ENCODE data around the gene DDX11.
"Not testable (repeated sequence)": the region's sequence is repeated elsewhere in the genome, so short reads cannot be mapped to it uniquely, and the experiment has no call there.

DDX11 gene

DNA sequence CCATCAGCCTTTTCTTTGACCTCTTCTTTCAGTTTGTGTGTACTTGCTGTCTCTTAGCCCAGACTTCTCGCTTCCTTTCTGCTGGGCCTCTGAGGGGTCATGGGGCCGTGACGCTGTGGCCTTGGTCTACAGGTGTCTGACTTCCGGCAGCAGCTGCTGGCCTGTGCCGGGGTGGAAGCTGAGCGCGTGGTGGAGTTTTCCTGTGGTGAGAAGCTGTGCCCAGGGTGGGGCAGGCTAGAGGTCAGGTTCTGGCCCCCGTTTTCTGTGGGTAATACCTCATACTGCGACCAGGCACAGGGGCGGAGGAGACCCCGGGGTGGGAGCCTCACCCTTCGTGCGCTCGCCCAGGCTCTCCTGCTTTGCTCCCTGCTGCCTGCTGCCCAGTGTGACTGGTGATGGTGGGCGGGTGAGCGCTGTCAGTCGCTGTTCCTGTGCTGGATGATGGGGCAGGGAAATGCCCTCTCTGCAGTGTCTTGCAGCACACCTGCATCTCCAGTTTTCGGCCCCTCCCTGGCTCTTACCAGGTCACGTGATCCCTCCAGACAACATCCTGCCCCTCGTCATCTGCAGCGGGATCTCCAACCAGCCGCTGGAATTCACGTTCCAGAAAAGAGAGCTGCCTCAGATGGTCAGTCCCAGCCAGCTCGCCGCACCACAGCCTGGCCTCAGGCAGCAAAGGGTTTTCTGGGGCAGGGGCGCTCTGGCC is 27.0 kb downstream of the DDX11 start:
- not testable (repeated sequence) for DNase-seq

DNA sequence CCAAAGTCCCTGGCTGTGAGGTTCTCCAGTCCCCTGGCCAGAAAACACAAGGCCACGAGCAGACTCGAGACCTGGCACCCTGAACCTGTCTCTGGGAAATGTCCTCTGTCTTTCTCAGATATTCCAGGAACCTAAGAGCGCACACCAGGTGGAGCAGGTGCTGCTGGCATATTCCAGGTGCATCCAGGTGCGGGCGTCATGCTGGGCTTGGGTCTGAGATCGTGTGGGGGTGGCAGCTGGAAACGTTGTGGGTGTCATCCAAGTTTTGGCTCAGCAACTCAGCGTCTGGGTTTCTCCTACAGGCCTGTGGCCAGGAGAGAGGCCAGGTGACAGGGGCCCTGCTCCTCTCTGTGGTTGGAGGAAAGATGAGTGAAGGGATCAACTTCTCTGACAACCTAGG is 28.5 kb downstream of the DDX11 start:
- DNase-seq: not testable (repeated sequence)

DNA sequence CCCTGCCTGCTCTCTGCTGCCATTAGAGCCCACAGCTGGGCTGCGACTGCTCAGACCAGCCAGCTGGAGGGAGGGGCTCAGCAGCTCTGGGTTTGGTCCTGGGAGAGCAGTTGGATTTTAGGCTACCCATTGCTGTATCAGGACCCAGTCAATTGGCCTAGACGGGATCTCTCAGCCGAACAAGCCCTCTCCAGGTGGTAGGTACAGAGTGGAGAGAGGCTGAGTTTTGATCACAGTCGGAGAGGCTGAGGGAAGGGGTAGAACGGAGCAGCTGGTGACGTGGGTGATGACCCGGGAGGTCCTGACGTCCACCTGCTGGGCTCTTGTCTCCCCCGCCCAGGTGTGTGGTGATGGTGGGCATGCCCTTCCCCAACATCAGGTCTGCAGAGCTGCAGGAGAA is 28.9 kb downstream of the DDX11 start:
- DNase-seq: not testable (repeated sequence)

DNA sequence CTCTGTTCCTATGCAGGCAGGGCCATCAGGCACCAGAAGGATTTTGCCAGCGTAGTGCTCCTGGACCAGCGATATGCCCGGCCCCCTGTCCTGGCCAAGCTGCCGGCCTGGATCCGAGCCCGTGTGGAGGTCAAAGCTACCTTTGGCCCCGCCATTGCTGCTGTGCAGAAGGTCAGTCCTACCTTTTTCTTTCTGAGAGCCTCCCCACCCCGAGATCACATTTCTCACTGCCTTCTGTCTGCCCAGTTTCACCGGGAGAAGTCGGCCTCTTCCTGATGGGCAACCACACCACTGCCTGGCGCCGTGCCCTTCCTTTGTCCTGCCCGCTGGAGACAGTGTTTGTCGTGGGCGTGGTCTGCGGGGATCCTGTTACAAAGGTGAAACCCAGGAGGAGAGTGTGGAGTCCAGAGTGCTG is 29.9 kb downstream of the DDX11 start:
- peak; percentile 40 for DNase-seq

DNA sequence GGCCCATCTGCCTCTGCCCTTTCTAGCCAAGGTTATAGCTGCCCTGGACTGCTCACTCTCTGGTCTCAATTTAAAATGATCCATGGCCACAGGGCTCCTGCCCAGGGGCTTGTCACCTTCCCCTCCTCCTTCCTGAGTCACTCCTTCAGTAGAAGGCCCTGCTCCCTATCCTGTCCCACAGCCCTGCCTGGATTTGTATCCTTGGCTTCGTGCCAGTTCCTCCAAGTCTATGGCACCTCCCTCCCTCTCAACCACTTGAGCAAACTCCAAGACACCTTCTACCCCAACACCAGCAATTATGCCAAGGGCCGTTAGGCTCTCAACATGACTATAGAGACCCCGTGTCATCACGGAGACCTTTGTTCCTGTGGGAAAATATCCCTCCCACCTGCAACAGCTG is 30.6 kb downstream of the DDX11 start:
- not testable (repeated sequence) for DNase-seq

DNA sequence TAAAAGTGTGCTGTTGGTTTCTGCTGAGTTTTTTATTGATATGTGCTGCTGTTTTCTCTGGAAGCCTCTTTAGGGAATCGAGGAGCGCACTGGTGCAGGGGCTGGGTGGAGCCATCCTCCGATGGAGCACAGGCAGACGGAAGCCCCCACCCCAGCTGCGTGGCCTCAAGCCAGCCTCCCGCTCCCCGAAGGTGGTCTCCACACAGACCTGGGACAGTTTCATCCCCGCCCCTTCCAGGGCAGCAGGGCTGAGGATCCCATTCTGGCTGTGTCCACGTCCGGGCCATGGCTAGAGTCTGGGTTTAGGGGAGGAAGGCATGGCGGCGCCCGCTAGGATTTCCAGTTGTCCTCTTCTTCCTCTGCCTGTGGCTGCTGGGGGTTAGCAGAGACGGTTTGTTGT is 31.1 kb downstream of the DDX11 start:
- not testable (repeated sequence) for DNase-seq

DNA sequence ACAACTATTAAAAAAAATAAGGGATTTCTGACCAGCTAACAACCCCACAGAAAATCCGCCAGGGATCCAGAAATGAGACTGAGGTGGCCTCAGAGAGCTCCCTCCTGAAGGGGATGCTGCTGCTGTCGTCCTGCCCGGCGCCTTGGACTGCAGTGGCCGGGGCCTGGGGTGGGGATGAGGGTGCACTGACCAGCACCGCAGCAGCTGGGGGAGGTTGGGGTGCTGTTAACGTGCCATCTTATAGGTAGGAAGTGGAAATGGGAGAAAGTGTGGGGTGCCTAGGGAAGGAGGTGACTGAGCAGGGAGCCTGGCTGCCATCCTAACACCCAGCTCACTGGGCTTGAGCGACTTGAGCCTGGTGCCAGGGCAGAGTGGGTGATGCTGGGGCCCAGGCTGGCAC is 32.0 kb downstream of the DDX11 start:
- DNase-seq: no peak

DNA sequence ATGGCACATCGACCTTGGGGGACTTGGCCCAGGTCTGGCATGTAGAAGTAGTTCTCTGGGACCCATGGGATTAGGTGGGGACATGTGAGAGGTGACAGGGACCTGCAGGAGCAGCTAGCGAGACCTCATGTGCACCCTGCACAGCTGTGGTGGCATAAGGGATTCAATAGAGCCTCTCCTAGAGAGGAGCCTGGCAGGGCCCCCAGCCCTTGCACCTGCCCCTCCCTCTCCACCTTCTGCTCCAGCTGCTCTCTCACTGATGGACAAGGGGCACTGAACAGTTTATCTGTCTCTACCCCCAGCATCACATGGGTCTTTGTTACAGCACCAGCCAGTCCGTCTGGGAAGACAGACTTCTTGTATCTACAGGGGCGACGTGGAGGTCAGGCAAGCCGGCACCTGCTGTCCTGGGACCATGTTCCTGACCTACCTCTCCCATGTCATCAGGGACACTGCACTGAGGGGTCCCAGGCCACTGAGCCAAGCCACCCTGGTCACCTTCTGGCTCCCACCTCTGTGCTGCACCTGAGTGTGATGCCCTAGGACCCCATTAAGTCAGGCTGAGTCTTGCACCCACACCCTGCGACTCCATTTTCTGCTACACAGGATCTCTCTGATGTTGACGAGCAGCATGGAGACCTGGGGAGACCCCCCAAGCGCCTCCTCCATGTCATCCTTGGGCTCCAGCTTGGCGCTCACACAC is 32.6 kb downstream of the DDX11 start:
- no peak for DNase-seq

DNA sequence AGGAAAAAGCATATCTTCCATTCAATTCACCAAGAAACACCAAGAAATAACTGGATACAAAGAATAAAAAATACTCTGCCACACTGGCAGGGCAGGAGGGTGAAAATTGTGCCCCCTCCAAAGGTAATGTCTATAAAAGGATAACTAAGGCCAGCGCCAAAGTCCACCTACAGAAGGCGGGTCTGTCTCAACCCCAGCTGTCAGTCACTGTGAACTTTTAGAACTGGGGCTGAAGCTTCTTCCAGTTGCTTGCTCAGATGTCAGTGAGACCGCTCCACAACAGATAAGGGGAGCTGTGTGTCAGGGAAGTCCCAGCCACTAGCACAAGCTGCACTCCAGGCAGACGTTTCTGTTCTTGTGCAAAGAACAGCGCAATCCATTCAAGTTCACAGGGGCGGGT is 36.1 kb downstream of the DDX11 start:
- not testable (repeated sequence) for DNase-seq

DNA sequence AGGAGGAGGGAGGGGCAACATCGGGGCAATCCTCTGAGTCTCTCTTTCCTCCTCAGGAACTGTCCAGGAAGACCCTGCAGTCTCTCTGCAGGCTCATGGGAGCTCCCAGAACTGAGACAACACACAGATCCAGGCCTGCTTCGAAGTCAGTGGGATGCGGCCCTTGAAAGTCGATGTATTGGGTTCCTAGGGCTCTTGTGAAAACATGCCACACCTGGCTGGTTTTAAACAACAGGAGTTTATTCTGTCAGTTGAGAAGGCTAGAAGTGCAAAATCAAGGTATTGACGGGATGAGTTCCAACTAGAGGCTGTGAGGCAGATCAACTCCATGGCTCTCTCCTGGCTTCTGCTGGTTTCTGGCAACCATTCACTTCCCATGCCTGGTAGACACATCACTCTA is 36.6 kb downstream of the DDX11 start:
- not testable (repeated sequence) for DNase-seq

DNA sequence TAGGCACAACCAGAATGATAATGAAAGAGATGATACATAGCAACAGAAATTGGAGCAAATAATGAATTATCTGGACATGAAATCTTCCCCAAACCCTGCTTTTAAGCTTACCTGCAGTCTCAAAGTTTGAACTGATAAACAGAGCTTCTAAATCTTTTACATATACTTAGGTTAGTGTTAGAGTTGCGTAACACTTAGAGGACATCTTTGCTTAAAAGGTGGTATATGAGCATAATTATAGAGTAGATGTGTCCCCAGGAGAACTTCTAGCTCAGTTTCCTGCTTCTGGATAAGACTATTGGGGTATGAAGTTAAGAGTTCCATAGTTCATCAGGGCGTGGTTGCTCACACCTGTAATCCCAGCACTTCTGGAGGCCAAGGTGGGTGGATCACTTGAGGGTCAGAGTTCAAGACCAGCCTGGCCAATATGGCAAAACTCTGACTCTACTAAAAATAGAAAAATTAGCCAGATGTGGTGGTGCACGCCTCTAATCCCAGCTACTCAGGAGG is 41.5 kb downstream of the DDX11 start:
- DNase-seq: not testable (repeated sequence)

DNA sequence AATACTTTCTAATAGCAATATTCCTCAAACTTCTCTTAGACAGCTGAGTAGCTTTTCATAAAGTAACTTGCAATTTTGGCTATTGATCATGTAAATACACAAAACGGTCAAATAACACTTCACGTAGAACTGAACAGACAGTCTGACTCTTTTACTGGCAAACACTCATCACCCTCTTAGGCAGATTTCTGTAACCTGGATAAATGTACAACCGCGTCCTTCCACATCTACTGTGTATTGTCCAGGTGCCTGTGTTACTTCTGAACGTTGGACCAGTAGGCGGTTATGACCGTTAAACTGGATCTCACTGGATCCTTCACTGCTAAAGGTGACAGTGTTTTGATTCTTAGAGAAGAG is 43.2 kb downstream of the DDX11 start:
- DNase-seq: not testable (repeated sequence)

DNA sequence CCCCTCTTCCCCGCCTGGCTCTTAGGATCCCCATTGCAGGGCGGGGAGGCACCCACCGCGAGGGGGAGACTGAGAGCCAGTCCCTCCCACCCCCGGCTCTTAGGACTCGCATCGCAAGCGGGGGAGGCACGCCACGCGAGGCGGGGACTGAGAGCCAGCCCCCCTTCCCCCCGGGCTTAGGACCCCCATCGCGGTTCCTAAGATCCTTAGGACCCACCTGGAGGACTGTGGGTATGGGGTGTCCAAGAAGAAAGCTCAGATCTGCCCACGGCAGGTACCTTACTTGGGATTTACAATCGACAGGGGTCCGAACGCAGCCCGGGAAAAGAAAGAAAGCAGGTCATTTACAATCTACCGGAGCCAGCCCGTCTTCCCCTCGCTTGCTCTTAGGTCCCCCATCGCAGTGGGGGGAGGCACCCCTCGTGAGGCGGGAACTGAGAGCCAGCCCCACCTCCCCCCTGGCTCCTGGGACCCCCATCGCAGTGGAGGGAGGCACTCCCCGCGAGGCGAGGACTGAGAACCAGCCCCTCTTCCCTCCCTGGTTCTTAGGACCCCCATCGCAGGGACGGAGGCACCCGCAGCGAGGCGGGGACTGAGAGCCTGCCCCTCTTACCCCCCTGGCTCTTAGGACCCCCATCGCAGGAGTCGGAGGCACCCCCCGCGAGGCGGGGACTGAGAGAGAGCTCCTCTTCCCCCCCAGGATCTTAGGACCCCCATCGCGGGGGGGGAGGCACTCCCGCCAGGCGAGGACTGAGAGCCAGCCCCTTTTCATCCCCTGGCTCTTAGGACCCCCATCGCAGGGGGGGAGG is 43.7 kb downstream of the DDX11 start:
- no peak for DNase-seq

DNA sequence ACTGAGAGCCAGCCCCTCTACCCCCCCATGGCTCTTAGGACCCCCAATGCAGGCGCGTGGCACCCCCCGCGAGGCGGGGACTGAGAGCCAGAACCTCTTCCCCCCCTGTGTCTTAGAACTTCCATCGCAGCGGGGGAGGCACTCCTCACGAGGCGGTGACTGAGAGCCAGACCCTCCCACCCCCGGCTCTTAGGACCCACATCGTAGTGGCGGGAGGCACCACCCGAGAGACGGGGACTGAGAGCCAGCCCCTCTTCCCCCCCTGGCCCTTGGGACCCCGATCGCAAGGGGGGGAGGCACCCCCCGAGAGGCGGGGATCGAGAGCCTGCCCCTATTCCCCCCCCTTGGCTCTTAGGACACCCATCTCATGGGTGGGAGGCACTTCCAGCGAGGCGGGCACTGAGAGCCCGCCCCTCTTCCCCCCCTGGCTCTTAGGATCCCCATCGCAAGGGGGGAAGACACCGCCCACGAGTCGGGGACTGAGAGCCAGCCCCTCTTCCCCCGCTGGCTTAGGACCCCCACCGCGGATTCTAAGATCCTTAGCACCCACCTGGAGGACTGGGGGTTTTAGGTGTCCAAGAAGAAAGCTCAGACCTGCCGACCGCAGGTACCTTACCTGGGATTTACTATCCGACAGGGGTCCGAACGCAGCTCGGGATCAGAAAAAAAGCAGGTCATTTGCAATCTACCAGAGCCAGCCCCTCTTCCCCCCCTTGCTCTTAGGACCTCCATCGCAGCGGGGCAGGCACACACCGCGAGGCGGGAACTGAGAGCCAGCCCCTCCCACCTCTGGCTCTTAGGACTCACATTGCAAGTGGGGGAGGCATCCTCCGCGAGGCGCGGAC is 44.9 kb downstream of the DDX11 start:
- DNase-seq: peak; percentile 10

DNA sequence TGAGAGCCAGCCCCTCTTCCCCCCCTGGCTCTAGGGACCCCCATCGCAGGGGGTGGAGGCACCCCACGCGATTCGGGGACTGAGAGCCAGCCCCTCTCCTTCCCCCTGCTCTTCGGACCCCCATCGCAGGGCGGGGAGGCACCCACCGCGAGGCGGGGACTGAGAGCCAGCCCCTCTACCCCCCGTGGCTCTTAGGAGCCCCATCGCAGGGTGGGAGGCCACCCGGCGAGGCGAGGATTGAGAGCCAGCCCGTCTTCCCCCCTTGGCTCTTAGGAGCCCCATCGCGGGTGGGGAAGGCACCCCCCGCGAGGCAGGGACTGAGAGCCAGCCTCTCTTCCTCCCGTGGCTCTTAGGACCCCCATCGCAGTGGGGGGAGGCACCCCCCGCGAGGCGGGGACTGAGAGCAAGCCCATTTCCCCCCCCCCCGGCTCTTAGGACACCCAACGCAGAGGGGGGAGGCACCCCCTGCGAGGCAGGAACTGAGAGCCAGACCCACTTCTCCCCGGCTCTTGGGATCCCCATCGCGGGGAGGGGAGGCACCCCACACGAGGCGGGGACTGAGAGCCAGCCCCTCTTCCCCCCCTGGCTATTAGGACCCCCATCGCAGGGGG is 45.6 kb downstream of the DDX11 start:
- no peak for DNase-seq

DNA sequence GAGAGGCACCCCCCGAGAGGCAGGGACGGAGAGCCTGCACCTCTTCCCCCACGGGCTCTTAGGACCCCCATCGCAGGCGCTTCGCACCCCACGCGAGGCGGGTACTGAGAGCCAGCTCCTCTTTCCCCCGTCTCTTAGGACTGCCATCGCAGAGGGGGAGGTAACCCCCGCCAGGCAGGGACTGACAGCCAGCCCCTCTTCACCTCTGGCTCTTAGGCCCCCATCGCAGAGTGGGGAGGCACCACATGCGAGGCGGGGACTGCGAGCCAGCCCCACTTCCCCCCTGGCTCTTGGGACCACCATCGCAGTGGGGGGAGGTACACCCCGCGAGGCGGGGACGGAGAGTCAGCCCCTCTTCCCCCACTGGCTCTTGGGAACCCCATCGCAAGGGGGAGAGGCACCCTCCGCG is 46.1 kb downstream of the DDX11 start:
- DNase-seq: no peak

DNA sequence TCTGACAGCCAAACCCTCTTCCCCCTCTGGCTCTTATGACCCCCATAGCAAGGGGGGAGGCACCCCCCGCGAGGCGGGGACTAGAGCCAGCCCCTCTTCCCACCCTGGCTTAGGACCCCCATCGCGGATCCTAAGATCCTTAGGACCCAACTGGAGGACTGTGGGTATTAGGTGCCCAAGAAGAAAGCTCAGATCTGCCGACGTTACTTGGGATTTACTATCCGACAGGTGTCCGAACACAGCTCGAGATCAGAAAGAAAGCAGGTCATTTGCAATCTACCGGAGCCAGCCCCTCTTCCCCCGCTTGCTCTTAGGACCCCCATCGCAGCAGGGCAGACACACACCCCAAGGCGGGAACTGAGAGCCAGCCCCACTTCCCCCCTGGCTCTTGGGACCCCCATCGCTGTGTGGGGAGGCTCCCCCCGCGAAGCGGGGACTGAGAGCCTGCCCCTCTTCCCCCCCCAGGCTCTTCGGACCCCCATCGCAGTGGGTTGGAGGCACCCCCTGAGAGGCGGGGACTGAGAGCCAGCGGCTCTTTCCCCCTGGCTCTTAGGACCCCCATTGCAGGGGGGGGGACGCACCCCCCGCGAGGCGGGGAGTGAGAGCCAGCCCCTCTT is 46.8 kb downstream of the DDX11 start:
- no peak for DNase-seq

DNA sequence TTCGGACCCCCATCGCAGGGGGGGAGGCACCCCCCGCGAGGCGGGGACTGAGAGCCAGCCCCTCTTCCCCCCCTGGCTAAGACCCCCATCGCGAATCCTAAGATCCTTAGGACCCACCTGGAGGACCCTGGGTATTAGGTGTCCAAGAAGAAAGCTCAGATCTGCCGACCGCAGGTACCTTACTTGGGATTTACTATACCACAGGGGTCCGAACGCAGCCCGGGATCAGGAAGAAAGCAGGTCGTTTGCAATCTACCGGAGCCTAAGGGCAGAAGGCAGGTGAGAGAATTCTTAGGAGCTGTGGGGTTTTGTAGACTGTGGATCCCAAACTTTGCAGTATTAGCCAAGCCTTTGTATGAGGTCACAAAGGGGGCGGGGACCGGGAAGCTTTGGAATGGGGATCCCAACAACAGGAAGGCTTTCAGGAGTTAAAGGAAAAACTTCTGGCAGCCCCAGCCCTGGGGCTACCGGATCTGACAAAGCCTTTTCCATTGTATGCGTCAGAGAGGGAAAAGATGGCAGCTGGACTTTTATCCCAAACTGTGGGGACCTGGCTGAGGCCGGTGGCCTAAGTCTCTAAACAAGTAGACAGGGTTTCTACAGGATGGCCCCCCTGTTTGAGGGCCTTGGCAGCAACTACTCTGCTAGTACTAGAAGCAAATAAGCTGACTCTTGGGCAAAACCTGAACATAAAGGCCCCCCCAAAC is 47.5 kb downstream of the DDX11 start:
- DNase-seq: not testable (repeated sequence)

DNA sequence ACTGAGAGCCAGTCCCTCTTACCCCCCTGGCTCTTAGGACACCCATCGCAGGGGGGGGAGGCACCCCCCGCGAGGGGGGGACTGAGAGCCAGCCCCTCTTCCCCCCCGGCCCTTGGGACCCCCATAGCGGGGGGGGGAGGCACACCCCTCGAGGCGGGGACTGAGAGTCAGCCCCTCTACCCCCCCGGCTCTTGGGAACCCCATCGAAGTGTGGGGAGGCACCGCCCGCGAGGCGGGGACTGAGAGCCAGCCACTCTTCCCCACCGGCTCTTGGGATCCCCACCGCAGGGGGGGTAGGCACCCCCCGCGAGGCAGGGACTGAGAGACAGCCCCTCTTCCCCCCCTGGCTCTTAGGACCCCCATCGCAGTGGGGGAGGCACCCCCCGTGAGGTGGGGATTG is 48.8 kb downstream of the DDX11 start:
- no peak for DNase-seq

DNA sequence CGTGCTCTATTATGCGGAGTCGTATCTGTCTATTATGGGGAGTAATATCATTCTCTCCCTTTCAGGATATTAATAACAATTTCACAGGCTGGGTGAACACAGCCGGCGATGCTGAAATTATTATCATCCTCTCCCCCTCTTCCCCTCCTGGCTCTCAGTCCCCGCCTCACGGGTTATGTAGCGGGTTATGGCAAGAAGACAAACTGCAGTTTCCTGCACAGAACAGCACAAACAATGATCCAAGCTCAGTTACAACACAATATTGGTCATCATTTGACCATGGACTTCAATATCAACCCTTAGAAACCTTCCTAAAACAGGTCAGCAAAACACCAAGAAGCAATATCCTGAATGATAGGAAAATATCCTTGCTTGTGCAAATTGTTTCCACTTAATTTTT is 50.5 kb downstream of the DDX11 start:
- not testable (repeated sequence) for DNase-seq

DNA sequence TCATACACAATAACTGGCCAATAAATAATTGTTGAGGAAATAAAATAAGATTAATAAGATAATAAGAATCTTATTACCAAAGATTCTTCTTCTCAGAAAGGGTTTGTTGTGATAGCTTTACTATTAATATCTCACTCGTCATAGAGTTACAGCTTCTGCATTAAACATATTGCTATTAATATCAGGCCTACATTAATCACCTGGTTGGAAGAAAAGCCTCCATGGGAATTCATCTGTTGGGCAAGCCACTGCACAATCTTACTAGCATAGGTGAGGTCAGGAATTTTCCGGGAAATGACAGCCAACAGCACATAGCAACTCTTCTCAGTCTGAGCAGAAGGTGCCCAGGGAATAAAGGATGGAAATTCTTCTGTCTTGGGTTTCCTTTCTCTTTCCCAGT is 51.5 kb downstream of the DDX11 start:
- not testable (repeated sequence) for DNase-seq

Data from NCI-H748 treated with DMSO at 0.1 percent for 48 hours (cell line).